GM19099 (cell line): ENCODE measurements around the gene OCEL1.
A peak's percentile ranks its signal among the peaks of the same experiment; 100 is the strongest.

Source experiments
- POLR2A ChIP-seq: IDR thresholded peaks from 3 replicates; pipeline ENCODE4 v1.6.1; 2011; ENCODE audit warnings: low read depth; ENCODE audit not compliant: insufficient read length; ENCODE audit errors: extremely low read depth

OCEL1 gene

DNA sequence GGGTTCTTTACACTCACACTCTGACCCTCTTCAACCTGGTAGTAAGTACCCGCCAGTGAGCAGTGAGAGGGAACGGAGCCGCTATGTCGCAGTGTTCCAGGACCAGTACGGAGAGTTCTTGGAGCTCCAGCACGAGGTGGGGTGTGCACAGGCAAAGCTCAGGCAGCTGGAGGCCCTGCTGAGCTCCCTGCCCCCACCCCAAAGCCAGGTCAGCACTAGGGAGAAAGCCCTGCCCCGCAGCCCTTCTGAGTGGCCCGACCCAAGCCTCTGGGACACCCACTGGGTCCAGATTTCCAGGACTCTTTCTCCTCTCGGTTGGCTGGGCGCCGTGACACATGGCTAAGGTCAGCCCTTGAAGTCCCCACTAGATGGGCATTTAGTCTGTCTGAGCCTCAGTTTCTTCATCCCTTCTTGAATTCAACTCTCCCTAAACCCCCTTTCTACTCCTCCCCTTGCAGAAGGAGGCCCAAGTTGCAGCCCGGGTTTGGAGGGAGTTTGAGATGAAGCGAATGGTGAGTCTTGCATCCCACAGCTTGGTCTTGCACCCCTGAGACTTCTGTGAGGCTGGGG is 1.9 kb downstream of the OCEL1 start:
- TF ChIP-seq POLR2A: no peak

DNA sequence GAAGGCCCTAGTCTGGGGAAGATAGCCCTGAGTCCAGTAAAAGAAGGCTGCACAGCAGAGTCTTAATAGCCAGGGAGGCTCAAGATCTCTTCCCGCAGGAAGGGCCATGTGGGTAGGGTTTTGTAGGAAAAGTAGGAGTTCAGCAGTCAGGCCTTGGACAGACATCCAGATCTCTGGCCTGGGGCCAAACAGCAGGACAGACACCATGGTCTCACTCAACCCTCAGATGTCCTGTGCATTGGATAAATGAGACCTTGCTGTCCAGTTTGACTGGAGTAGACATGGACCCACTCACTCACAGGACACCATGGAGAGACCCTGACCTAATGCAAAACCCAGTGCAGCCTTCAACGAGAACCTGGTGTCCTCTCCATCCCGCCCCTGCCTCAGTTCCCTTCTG is 3.9 kb downstream of the OCEL1 start:
- no peak for TF ChIP-seq POLR2A

DNA sequence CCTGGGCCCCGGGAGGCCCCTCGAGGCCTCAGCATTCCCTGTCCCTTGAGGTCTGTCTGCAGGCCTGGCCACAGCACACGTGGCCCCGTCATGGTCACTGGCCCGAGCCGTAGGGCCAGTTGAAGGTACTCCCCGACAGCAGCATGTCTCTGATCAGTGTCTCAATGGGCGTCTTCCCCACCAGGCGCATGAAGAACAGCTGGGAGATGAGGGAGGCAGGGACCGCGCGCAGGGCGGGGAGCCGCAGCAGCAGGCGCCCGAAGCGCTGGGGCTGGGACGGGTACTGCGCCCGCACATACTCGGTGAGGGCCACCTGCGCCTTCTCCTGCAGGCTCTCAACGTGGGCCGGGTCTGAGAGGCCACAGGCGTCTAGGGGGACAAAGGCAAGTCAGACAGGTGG is 6.2 kb downstream of the OCEL1 start:
- no peak for TF ChIP-seq POLR2A

DNA sequence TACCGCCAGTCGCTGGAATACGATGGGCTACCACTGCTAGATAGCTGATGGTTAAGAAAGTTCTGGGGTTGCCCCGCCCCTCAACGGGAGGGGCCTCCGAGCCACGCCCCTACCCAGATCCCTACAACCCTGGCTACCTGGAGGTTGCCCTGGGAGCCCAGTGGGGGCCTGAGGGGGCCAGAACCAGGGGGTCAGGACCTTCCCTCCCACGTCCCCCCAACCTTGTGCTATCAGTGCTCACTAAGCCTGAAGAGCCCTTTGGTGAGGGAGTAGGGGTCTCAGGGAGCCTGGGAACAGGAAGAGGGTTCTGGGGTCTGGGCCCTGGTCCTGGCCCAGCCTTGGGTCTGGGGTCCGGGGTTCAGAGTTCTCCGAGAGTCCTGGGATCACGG is 8.9 kb downstream of the OCEL1 start:
- peak; percentile 10 for TF ChIP-seq POLR2A

DNA sequence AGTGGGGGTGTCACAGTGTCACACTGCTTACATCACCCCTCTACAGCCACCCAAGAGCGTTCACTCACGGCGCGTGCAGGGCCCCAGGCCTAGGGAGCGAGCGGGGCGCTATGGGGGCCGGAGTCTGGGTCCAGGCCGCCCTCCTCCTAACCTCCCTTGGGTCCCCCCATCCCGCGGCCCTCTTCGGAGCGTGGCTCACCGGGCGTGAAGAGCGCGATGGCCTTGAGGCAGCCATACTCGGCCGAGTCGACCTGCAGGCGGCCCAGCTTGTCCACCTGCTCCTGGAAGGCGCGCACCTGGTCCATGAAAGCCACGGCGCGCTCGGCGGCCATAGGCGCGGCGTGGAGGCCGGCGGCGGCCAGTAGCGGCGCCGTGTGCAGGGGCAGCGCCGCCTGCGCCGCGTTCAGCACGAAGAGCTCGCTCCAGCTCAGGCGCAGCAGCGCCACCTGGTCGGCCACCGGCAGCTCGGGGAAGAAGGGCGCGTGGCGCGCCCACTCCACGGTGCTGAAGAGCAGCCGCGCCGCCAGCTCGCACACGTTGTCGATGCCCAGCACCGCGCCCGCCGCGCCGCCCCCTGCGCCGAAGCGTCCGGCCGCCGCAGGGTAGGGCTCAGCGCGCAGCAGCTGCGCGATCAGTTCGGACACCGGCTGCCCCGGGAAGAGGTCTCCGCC is 9.4 kb downstream of the OCEL1 start:
- peak; percentile 21 for TF ChIP-seq POLR2A

DNA sequence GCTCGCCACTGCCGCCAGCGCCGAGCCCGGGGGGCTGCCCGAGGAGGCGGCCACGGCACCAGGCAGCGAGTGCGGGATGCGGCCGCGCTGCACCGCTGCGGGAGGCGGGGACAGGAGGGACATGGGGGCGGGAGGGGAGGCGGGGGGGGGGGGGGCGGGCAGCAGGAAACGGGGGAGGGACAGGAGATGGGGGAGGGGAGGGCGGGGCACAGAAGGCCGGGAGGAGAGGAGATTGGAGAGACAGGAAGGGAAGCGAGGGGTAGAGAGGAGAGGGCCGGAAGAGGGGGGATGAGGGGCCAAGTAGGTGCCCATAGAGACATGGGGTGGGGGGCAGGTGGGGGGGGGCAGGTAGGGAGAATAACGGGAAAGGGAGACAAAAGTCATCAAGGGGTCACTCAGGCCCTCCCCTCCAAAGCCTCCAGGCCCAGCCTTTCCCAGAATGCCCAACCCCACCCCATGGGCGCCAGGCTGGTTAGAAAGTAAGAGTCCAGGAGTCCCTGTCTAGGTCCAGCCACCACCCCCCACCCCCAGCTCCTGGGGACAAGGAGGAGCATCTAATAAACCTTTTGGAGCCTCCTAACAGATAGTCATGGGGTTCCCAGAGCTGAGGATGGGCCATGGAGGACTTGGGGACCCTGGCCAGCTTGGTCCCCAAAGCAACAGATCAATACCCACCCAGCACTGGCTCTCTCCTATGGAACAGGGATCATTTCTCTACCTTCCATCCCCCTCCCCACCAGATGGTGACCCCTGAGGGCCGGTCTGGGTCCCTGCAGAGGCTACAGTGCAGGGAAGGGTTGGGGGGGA is 10.1 kb downstream of the OCEL1 start:
- no peak for TF ChIP-seq POLR2A

DNA sequence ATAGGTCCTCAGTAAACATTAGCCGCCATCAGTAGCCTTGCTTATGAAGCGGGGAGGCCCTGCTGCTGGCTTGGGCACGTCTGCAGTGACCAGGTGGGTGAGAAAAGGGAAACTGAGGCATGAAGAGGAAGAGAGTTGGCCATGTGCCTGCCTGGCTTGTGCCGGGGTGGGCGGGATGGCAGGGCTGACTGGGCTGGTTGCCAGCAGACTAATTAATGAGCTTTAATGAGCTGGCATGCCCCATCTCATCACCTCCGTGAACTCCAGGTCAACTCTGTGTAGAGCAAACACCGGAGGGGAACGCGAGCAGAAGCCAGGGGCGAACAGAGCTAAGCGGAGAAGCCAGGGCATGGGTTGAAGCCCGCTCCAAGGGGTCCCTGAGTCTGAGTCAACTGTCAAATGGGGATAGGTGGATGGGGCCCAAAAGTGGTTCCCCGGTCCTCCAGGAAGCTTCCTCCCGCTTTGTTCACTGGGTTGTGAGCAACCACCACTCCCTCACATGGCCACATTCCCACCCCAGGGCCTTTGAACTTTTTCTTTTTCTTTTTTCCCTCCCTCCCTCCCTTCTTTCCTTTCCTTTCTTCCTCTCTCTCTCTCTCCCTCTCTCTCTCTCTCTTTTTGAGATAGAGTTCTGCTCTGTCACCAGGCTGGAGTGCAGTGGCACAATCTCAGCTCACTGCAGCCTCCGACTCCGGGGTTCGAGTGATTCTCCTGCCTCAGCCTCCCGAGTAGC is 11.0 kb downstream of the OCEL1 start:
- TF ChIP-seq POLR2A: no peak

DNA sequence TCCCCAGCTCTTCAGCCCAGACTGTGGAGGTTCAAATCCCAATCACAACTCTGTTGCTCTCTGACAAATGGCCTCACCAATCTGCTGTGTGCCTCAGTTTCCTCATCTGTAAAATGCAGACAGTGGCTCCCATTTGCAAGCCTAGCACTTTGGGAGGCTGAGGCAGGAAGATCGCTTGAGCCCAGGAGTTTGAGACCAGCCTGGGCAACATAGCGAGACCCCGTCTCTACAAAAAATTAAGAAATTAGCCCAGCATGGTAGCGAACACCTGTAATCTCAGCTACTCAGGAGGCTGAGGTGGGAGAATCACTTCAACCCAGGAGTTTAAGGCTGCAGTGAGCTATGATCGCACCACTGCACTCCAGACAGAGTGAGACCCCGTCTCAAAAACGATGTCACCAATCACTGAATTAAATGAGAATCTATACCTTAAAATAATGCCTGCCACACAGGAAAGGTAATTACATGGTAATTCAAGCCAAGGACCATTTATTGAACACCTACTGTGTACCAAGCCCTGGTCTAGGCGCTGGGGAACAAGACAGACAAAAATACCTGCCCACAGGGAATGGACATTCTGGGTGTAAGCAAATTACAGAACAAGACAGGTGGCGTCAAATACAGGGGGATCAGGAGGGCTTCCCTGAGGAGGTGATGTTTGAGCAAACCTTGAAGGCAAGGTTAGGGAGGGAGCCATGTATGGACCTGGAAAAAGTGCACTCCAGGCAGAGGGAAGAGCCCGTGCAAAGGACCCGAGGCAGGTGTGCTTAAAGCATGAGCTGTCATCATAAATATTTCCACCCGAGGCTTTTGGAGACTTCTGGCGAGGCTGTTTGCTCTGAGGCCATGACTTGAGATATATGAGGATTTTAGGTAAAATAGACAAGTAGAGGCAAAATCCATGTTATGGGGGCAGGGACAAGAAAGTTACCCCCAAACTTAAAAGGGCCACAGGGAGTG is 12.0 kb downstream of the OCEL1 start:
- no peak for TF ChIP-seq POLR2A

DNA sequence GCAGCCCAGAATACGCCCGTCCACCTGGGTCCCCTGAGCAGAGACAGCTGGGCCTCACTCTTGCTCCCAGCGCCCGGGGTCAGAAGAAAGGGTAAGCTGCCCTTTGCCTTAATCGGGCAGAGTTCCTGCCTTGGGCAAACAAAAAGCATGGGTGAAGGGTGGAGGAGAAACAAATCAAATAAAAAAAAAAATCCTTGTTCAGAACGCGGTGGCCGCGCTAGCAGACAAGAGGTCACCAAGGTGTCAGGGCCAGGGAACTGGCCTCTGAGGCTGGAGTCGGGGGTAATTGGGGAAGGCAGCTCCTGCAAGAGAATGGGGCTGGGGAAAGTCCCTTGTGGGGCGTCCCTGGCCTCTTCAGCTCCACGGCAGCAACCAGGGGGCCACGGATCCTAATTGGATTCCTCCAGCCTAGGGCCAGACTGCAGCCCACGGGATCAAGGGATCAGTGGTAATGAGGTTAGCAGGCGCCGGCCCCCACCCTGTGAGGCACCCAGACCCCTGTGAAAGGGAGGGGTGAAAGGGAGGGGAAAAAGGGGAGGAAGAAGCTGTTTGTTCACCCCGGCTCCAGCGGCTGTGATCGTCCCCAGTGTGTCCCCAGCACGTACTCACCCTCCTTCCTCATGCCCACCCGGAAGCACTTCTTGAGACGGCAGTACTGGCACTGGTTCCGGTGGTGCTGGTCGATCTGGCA is 14.2 kb downstream of the OCEL1 start:
- no peak for TF ChIP-seq POLR2A

DNA sequence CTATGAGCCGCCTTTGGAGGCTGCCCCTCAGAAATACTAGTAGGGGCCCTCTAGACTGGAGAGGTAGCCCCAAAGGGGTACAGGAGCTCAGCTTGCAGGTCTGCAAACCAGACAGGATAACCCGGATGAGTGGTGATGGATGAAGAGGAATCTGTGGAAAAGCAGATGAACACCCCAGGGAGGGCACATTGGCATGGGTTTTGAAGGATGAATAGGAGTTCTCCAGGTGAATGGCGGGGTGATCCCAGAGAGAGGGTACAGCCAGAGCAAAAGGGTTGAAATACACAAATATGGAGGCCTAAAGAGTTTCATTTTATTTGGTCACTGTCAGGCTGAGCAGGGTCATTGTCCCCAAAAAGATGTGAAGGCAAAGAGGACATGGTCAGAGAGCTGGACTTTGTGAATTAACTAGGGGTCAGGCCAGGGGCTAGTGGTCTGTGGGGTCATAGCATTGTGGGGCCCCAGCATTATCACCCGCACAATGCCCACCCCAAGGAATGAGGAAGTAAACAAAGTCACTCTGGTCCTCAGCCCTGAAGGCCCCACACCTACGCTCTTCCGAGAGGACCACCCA is 14.9 kb downstream of the OCEL1 start:
- no peak for TF ChIP-seq POLR2A

DNA sequence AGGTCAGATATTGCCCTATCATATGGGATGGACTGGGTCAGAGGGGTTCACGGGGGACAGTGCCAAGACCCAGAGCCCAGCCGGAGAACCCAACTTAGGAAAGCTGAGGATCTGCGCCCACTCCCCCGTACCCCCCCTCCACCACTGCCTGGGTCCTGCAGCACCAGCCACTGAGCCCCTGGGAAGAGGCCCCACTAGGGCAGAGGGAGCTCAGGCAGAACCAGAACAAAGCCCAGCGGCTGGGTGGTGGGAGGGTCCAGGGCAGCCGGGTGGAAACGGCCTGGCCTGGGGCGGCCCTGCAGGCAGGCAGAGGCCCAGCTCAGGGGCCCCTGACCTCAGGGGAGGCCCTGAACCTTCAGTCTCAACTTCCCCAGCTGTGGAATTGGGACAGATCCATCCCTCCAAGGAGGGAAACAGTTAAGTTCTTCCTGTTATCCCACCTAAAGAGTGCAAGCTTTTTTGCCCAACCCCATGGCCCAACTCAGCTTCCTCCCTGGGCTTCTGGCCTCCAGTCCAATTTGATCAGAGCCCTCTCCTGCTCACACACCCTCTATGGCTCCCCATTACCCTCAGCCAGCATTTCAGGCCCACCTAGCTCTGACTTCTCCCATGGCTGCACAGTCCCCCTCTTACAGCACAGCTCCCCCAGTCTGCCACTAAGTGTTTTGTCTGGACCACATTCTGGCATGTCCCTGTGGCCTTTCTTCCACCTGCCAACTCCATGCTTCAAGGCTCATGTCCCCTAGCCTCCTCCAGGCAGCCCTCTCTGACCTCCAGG is 16.6 kb downstream of the OCEL1 start:
- TF ChIP-seq POLR2A: no peak

DNA sequence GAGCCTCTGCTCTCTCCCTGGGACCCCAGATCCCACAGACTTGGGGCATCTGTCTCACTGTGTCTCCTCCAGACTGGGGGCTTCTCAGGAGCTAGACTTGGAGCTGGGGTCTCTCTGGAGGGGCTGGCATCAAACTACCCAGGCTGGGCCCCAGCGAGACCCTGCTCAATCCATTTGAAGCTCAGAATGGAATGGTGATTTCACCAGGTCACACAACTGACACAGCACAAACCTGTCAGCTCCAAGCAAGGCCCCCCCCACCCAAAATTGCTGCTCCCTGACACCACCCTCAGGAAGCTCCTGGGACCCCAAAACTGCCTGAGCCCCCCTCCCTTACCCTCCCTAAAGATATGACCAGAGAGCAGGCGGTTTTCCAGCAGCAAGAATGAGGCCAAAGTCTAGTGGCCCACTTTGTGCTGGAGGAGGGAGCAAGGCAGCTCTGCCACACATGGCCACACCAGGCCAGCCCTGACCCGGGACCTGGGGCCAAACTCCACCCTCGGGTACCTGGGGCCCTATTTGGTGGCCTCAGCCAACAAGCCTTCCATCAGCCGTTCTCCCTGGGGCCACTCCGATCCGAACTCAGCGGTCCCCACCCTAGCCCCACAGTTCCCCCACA is 17.3 kb downstream of the OCEL1 start:
- no peak for TF ChIP-seq POLR2A
